H1 (cell line): ENCODE results near the gene TIFAB.

Experiments used
- BACH1 ChIP-seq: IDR thresholded peaks from 2 replicates; pipeline ENCODE4 v1.6.1; 2012; ENCODE audit warnings: low read length, improper control_type of control experiment
- EZH2 ChIP-seq: fragments of 200-600 bp; sonication (generic); IDR thresholded peaks from 2 replicates; pipeline ENCODE4 v1.7.1; 2012; ENCODE audit warnings: low read depth, mild to moderate bottlenecking, moderate library complexity, low read length, inconsistent platforms; ENCODE audit not compliant: severe bottlenecking
- HDAC6 ChIP-seq: IDR thresholded peaks from one replicate; pipeline ENCODE4 v1.7.1; 2012; ENCODE audit warnings: low read depth, mild to moderate bottlenecking, inconsistent platforms, low read length, moderate library complexity
- JUND ChIP-seq: IDR thresholded peaks from 2 replicates; pipeline ENCODE4 v1.6.1; 2011; ENCODE audit warnings: mild to moderate bottlenecking, improper control_type of control experiment, low read length
- POLR2A ChIP-seq, 2 experiments: IDR thresholded peaks; 1 replicate in 1 of 2; 2 replicates in 1 of 2; pipeline ENCODE4 v1.6.1; 2011; ENCODE audit warnings: low read depth in 2 of 2, low read length in 2 of 2, mild to moderate bottlenecking in 2 of 2; ENCODE audit errors: control extremely low read depth in 1 of 2
- SUZ12 ChIP-seq: fragments of 200-600 bp; sonication (generic); IDR thresholded peaks from 2 replicates; pipeline ENCODE4 v1.6.1; 2012; ENCODE audit warnings: mild to moderate bottlenecking, inconsistent platforms, low read length, moderate library complexity, mixed read lengths
- YY1 ChIP-seq: IDR thresholded peaks from 2 replicates; pipeline ENCODE4 v1.6.1; 2011; ENCODE audit warnings: low read depth, mild to moderate bottlenecking, low read length
- TF ChIP-seq, protein P1 (sequence below): IDR thresholded peaks from 2 replicates; pipeline ENCODE4 v1.6.1; 2011; ENCODE audit warnings: low read length, improper control_type of control experiment
- TF ChIP-seq, protein P2 (sequence below), 3 experiments: IDR thresholded peaks; 1 replicate in 2 of 3; 2 replicates in 1 of 3; pipeline versions ENCODE4 v1.5.1 to v1.6.1; 2011; ENCODE audit warnings: low read length in 3 of 3, mild to moderate bottlenecking in 3 of 3, inconsistent platforms in 2 of 3, low read depth in 1 of 3, moderate library complexity in 1 of 3; ENCODE audit not compliant: insufficient read depth in 1 of 3; ENCODE audit errors: control extremely low read depth in 1 of 3
- TF ChIP-seq, protein P3 (sequence below): IDR thresholded peaks from 2 replicates; pipeline ENCODE4 v1.6.1; 2011; ENCODE audit warnings: low read depth, mild to moderate bottlenecking, low read length; ENCODE audit not compliant: insufficient read depth

DNA sequence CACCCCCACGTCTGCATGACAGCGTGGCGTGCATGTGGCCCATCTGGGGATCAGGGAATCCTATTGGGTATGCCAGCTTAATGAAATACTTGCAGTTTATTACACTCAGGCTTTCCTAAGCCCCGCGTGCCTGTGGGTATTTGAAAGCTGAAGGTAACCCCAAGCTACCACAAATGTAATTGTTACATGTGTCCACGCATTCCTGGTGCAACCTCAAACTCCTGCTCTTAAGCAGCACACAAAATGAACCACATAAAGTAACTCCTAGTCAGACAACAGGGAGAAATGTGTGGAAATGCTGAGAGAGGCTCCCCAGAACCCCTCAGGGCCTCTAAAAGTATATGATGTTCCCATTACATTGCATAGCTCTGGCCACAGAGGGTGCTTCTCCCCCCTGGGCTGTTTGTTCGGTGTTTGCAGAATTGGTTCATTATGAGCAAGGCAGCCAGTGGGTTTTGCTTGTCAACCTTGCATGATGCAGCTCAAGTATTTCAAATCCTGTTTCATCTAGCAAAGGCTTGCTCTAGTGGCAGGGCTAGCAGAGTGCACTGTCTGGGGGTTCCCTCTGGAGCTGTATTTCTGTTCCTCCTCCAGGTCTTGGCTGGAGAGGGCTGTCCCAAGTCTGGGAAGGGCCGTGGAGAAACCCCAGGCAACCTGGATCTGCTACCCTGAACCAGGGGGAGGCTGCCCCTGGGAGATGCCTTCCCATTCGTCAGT lies 3.2 kb downstream of the TIFAB start:
- TF ChIP-seq, protein P1, sequence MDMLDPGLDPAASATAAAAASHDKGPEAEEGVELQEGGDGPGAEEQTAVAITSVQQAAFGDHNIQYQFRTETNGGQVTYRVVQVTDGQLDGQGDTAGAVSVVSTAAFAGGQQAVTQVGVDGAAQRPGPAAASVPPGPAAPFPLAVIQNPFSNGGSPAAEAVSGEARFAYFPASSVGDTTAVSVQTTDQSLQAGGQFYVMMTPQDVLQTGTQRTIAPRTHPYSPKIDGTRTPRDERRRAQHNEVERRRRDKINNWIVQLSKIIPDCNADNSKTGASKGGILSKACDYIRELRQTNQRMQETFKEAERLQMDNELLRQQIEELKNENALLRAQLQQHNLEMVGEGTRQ: no peak
- TF ChIP-seq, protein P2, sequence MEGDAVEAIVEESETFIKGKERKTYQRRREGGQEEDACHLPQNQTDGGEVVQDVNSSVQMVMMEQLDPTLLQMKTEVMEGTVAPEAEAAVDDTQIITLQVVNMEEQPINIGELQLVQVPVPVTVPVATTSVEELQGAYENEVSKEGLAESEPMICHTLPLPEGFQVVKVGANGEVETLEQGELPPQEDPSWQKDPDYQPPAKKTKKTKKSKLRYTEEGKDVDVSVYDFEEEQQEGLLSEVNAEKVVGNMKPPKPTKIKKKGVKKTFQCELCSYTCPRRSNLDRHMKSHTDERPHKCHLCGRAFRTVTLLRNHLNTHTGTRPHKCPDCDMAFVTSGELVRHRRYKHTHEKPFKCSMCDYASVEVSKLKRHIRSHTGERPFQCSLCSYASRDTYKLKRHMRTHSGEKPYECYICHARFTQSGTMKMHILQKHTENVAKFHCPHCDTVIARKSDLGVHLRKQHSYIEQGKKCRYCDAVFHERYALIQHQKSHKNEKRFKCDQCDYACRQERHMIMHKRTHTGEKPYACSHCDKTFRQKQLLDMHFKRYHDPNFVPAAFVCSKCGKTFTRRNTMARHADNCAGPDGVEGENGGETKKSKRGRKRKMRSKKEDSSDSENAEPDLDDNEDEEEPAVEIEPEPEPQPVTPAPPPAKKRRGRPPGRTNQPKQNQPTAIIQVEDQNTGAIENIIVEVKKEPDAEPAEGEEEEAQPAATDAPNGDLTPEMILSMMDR (IDR thresholded peaks at IDR 0.05; ENCODE audit: control extremely low read depth in 1 of 3, insufficient read depth in 1 of 3, low read depth in 1 of 3, low read length in 3 of 3): no peak
- TF ChIP-seq POLR2A (IDR thresholded peaks at IDR 0.05; ENCODE audit: control extremely low read depth in 1 of 2, low read depth in 2 of 2, low read length in 2 of 2): no peak
- TF ChIP-seq YY1: no peak
- no peak for TF ChIP-seq HDAC6
- no peak for TF ChIP-seq BACH1
- TF ChIP-seq SUZ12: no peak
- TF ChIP-seq JUND: no peak
- TF ChIP-seq, protein P3, sequence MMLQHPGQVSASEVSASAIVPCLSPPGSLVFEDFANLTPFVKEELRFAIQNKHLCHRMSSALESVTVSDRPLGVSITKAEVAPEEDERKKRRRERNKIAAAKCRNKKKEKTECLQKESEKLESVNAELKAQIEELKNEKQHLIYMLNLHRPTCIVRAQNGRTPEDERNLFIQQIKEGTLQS: no peak
- no peak for TF ChIP-seq EZH2
